ENCODE results near the gene TBX10. TPM values are rescaled to one million over a fixed set of nuclear protein-coding genes. Genes with fewer than 3 reads are reported as not detected.
"Not testable (repeated sequence)": the region's sequence is repeated elsewhere in the genome, so short reads cannot be mapped to it uniquely, and the experiment has no call there.

The TBX10 gene
- total RNA-seq, 1 experiment from 2014 or later = not detected

DNA sequence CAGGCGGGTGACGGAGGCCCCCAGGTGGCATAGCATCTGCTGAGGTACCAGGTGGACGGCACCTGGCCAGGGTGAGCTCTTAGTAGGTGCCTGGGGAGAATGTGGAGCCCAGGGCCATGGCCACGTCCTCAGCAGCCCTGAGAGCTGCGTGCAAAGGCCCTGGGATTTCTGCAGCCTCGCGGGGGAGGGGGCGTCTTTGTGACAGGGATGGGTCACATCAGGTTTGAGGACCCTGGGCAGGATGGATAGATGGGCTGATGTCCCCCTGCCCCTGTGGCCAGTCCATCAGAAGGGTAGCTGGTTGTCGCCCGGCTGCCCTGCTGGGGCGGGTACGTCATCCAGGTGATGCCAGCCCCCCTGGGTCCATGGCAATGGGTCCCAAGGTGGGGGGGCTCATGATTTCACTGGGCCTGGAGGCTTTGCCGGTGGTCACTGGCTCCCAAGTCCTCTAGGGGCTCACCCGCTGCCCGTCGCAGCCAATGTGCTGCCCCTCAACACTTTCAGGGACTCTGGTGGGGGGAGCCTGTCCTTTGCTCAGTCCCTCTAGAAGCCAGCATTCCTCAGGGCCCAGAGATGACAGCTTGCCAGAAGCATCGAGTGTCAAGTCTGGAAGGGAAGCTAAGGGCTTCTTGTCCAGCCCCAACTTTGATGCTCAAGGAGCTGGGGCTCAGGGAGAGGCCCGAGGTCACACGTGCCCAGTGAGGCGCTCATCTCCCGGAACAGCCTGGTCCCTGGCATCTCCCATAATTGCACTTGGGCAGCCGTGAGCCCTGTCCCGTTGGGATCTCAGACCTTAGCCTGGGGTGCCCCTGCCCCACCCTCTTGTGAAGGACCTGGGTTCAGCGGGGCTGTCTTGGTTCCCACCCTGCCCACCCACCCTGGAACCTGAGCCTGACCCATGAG lies 777 bp downstream of the TBX10 start (continued):
- no peak for TF ChIP-seq RAD21 (IDR thresholded peaks at IDR 0.05; ENCODE audit: low read depth)

DNA sequence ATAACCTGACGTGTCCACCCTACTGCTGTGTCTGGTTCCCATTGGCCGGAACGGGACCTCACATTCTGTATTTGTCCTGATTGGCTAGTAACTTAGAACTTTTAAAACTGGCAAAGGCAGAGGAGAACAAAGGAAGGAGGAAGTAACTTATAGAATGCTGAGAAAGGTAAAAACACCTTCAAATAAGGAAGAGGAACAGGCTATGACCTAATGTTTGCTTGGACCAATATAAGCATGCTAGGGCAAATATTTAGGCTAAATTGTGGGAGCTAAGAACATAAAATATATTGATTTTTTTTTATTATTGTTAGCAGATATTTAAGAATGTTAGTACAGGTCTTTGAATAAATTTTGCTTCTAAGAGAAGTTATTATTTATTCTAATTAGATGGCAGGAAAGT lies 2.1 kb downstream of the TBX10 start:
- H3K27ac ChIP-seq (ENCODE audit: low read depth, low read length); H4K20me1 ChIP-seq (ENCODE audit: insufficient read depth); BruUV-seq (replicated peaks); H3K9me3 ChIP-seq (ENCODE audit: control insufficient read depth in 1 of 2, insufficient read depth in 1 of 2, low read depth in 1 of 2, low read length in 2 of 2); DNase-seq (ENCODE audit: low read depth, low spot score); H3K9ac ChIP-seq (ENCODE audit: low read length); H2AFZ ChIP-seq (ENCODE audit: low read depth, low read length, poor library complexity, severe bottlenecking); H3K79me2 ChIP-seq (ENCODE audit: insufficient read depth, low read length); H3K4me2 ChIP-seq (ENCODE audit: low read length); H3K36me3 ChIP-seq (ENCODE audit: control insufficient read depth in 1 of 2, insufficient read depth in 2 of 2, low read length in 2 of 2); H3K27me3 ChIP-seq (ENCODE audit: insufficient read depth, low read length); H3K9me2 ChIP-seq (ENCODE audit: insufficient read depth); RAD21 ChIA-PET (ENCODE audit: low non-redundant PET in 1 of 2, low total read pairs in 2 of 2, uncharacterized antibody in 2 of 2, unreplicated experiment in 2 of 2); ATAC-seq; POLR2A ChIA-PET; H3K4me1 ChIP-seq (ENCODE audit: control insufficient read depth in 1 of 2, insufficient read depth in 2 of 2, low read length in 2 of 2); H3K4me3 ChIP-seq (replicated peaks in 1 of 2; ENCODE audit: low read depth in 1 of 2, low read length in 2 of 2): not testable (repeated sequence)
- intact Hi-C loops (cut with micrococcal nuclease) = loop anchor here (10.0 kb wide), 1 partner anchor 77 kb away; no protein-coding TSS in a partner anchor
- CTCF ChIA-PET = interaction anchor here (0.9 to 3.6 kb wide), 2 partner anchors 7 to 9 kb away, joined by 3 to 10 read pairs; partner anchors contain the start of gene NUDT8

DNA sequence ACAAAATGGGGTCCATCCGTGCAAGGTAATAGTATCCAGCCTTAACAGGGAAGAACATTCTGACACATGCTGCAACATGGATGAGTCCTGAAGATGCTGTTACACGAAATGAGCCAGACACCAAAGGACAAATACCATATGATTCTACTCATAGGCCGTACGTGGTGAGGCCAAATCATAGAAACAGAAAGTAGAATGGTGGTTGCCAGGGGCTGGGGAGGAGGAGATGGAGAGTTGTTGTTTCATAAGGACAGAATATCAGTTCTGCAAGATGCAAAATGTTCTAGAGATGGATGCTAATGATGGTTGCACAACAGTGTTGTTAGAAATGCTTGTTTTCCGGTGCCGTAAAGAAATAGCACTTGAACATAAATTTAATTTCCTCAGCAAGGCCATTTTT lies 2.6 kb downstream of the TBX10 start:
- no peaks in the 10 kb centered on the region for H4K20me1 ChIP-seq (ENCODE audit: insufficient read depth)
- no peaks in the 10 kb centered on the region for H3K9me3 ChIP-seq (ENCODE audit: control insufficient read depth in 1 of 2, insufficient read depth in 1 of 2, low read depth in 1 of 2, low read length in 2 of 2)
- H2AFZ ChIP-seq (ENCODE audit: low read depth, low read length, poor library complexity, severe bottlenecking) = no peak overlapping the region
- ChIA-PET CTCF (interaction anchor here (3.6 kb wide), 1 partner anchor 7 kb away, joined by 10 read pairs; the partner anchor contains the start of gene NUDT8), RAD21 (ENCODE audit: low non-redundant PET in 1 of 2, low total read pairs in 2 of 2, uncharacterized antibody in 2 of 2, unreplicated experiment in 2 of 2) (no interaction called here), POLR2A (no interaction called here)
- no peak for TF ChIP-seq YY1 (IDR thresholded peaks at IDR 0.05; ENCODE audit: extremely low read depth, insufficient replicate concordance, low read depth, low read length)
- no peak for TF ChIP-seq EZH2phosphoT487 (IDR thresholded peaks at IDR 0.05; ENCODE audit: borderline replicate concordance)
- TF ChIP-seq POLR2A (IDR thresholded peaks at IDR 0.05; ENCODE audit: borderline replicate concordance, extremely low read depth, insufficient read depth, insufficient read length) = no peak
- TF ChIP-seq CBX3 (IDR thresholded peaks at IDR 0.05; ENCODE audit: low read depth) = no peak
- TF ChIP-seq JUND (IDR thresholded peaks at IDR 0.05) = no peak
- TF ChIP-seq, protein P1, sequence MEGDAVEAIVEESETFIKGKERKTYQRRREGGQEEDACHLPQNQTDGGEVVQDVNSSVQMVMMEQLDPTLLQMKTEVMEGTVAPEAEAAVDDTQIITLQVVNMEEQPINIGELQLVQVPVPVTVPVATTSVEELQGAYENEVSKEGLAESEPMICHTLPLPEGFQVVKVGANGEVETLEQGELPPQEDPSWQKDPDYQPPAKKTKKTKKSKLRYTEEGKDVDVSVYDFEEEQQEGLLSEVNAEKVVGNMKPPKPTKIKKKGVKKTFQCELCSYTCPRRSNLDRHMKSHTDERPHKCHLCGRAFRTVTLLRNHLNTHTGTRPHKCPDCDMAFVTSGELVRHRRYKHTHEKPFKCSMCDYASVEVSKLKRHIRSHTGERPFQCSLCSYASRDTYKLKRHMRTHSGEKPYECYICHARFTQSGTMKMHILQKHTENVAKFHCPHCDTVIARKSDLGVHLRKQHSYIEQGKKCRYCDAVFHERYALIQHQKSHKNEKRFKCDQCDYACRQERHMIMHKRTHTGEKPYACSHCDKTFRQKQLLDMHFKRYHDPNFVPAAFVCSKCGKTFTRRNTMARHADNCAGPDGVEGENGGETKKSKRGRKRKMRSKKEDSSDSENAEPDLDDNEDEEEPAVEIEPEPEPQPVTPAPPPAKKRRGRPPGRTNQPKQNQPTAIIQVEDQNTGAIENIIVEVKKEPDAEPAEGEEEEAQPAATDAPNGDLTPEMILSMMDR (IDR thresholded peaks at IDR 0.05 in 2 of 3, conservative IDR thresholded peaks at IDR 0.05 in 1 of 3; ENCODE audit: borderline replicate concordance in 1 of 3, insufficient read depth in 1 of 3, low read depth in 2 of 3, low read length in 2 of 3) = no peak
- TF ChIP-seq, protein P2, sequence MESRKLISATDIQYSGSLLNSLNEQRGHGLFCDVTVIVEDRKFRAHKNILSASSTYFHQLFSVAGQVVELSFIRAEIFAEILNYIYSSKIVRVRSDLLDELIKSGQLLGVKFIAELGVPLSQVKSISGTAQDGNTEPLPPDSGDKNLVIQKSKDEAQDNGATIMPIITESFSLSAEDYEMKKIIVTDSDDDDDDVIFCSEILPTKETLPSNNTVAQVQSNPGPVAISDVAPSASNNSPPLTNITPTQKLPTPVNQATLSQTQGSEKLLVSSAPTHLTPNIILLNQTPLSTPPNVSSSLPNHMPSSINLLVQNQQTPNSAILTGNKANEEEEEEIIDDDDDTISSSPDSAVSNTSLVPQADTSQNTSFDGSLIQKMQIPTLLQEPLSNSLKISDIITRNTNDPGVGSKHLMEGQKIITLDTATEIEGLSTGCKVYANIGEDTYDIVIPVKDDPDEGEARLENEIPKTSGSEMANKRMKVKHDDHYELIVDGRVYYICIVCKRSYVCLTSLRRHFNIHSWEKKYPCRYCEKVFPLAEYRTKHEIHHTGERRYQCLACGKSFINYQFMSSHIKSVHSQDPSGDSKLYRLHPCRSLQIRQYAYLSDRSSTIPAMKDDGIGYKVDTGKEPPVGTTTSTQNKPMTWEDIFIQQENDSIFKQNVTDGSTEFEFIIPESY (IDR thresholded peaks at IDR 0.05; ENCODE audit: extremely low read depth, insufficient replicate concordance, low read length) = no peak
- TF ChIP-seq RAD21 (IDR thresholded peaks at IDR 0.05; ENCODE audit: low read depth) = no peak
- TF ChIP-seq, protein P3, sequence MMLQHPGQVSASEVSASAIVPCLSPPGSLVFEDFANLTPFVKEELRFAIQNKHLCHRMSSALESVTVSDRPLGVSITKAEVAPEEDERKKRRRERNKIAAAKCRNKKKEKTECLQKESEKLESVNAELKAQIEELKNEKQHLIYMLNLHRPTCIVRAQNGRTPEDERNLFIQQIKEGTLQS (IDR thresholded peaks at IDR 0.05) = no peak
- no peaks in the 10 kb centered on the region for H3K9me2 ChIP-seq (ENCODE audit: insufficient read depth)
- intact Hi-C loops (cut with micrococcal nuclease) = loop anchor here (10.0 kb wide), 1 partner anchor 78 kb away; no protein-coding TSS in a partner anchor
- H3K4me2 ChIP-seq (ENCODE audit: low read length) = no peak overlapping the region
- H3K36me3 ChIP-seq (ENCODE audit: control insufficient read depth in 1 of 2, insufficient read depth in 2 of 2, low read length in 2 of 2) = no peaks in the 10 kb centered on the region
- DNase-seq (ENCODE audit: low read depth, low spot score) = no peak
- no peak overlapping the region for H3K4me3 ChIP-seq (replicated peaks in 1 of 2; ENCODE audit: low read depth in 1 of 2, low read length in 2 of 2)
- H3K27me3 ChIP-seq (ENCODE audit: insufficient read depth, low read length) = no peaks in the 10 kb centered on the region
- no peak overlapping the region for H3K9ac ChIP-seq (ENCODE audit: low read length)
- no peak for ATAC-seq
- no peaks in the 10 kb centered on the region for H3K79me2 ChIP-seq (ENCODE audit: insufficient read depth, low read length)
- no peaks in the 10 kb centered on the region for H3K4me1 ChIP-seq (ENCODE audit: control insufficient read depth in 1 of 2, insufficient read depth in 2 of 2, low read length in 2 of 2)
- no peak overlapping the region for H3K27ac ChIP-seq (ENCODE audit: low read depth, low read length)
- no TSS peak for BruUV-seq (replicated peaks)

All from HCT116 (cell line).